22Rv1 (cell line): ENCODE results near the gene MAP3K7CL.

Source experiments
- H3K27ac ChIP-seq: fragments of 450-650 bp; 2 replicates; pipeline ENCODE4 v1.5.1; 2017
- CTCF ChIP-seq: fragments of 450-650 bp; IDR thresholded peaks from 2 replicates; pipeline ENCODE4 v1.5.1; 2017; ENCODE audit warnings: mild to moderate bottlenecking
- ZFX ChIP-seq: fragments of 450-650 bp; IDR thresholded peaks from 2 replicates; pipeline ENCODE4 v1.6.1; 2017; ENCODE audit warnings: antibody characterized with exemption, borderline replicate concordance

MAP3K7CL gene

GRCh38 chr21:29186246-29186645 lies 55.8 kb downstream of the MAP3K7CL start:
- H3K27ac ChIP-seq = no peak overlapping the region
- TF ChIP-seq ZFX (no peak), CTCF (no peak)

DNA sequence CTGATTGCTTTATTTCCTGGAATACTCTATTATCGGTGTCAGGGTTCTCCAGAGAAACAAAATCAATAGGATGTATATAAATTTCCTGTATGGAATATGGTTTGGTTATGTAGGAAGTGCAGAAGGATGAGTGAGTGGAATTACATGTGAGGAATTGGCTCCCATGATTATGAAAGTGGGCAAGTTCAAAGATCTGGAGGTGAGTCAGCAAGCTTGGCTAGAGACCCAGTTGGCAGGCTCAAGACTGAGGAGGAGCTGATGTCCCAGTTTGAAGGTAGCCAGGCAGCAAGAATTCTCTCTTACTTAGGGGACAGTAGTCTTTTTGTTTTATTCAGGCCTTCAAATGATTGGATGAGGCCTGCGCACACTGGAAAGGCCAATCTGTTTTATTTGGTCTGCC lies 57.5 kb downstream of the MAP3K7CL start:
- no peak for TF ChIP-seq CTCF

DNA sequence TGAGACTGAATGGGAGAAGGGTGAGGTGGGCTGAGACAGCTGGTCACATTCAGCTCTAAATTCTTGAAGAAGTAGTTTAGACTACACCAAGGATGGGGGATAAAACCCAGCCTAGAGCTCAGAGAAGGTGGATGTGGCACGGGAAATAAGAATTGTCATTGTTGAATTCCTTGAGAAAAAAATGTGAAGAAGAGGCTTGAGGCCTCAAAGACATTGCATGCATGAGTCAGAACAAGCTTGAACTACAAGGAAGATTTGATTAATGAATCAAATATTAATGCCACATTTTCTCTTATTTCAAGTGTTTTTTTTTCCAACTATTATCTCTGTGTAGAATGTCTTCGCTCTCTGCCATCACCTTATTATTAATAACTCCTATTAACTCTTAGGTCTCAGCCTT lies 58.9 kb downstream of the MAP3K7CL start:
- TF ChIP-seq CTCF (no peak), ZFX (no peak)
- no peak overlapping the region for H3K27ac ChIP-seq

More for the DNA sequence above, 57.5 kb downstream of the MAP3K7CL start:
- no peak overlapping the region for H3K27ac ChIP-seq

GRCh38 chr21:29190923-29191331 lies 60.5 kb downstream of the MAP3K7CL start:
- no peak for TF ChIP-seq ZFX
- no peak for TF ChIP-seq CTCF
- H3K27ac ChIP-seq = no peak overlapping the region

GRCh38 chr21:29193072-29193471 lies 62.6 kb downstream of the MAP3K7CL start:
- no peak overlapping the region for H3K27ac ChIP-seq
- TF ChIP-seq CTCF (no peak), ZFX (no peak)

- no peak for TF ChIP-seq CTCF
- TF ChIP-seq ZFX = no peak
- no peak overlapping the region for H3K27ac ChIP-seq
These were observed 63.5 kb downstream of the MAP3K7CL start for GRCh38 chr21:29193901-29194300.

DNA sequence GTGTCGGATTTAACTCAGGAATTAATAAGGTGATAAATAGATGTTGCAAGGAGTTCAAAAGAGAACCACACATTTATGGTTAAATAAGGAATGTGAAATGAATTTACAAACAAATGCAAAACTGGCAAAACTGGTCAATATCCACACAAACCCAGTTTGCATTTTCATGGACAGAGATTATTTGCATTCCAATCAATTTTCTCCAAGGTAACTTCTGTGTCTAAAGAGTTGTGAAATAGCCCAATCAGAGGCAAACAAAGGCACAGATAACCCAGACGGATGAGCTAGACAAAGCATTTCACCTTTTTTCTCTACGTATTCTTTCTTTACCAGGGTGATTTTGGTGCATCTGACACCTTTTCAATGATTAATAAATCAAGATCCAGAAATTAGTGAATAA lies 63.9 kb downstream of the MAP3K7CL start:
- no peak overlapping the region for H3K27ac ChIP-seq
- TF ChIP-seq CTCF (no peak), ZFX (no peak)
